Fibroblast of skin of left biceps (primary cell): ENCODE measurements around the gene GHRH.
A peak's percentile ranks its signal among the peaks of the same experiment; 100 is the strongest.

Source experiments
- DNase-seq, 2 experiments: peaks; one replicate each; pipeline ENCODE4 v3.0.0-alpha.2; 2013; ENCODE audit warnings: low read depth in 2 of 2

Gene GHRH, protein sequence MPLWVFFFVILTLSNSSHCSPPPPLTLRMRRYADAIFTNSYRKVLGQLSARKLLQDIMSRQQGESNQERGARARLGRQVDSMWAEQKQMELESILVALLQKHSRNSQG

DNA sequence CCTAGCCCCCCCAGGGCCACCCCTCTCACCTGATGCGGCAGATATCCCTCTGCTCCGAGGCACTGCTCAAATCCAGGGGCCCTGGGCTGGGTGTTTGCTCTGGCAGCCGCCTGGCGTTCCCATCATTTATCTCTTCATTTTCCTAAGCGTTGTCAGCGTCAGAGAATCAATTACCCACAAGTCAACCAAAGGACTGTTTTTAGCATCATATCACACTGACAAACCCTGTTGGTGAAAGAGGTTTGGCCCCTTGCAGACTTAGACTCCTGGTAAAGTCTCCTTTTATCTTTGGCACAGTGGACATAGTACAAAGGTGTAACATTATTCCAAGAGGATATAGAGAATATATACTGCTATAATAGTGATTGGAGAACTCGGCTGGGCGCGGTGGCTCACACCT lies at the start of gene GHRH:
Gene GHRH, minus strand, starts transcription at position 101 of the 400 bp plus-strand sequence. CDS start 4,925 bp downstream, outside the sequence.
- no peak for DNase-seq

DNA sequence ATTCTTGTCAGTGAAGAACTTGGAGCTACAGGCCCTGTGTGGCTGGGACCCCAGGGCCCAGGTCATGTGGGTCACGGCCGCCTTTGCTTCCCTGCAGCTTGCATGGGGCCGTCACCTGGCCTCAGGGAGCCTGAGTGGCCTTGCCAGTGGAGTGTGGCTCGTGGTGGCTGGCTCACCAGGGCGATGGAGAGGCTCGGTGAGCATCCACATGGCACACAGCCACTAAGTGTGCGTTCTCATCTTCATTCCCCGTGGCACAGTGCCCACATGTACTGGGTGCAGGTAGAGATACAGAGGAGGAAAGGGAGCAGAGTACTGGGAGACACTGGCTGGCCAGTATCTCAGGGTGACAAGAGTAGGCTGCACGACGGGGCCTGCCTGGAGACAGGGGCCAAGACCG lies 49.3 kb upstream of the GHRH start:
- DNase-seq, result no peak

DNA sequence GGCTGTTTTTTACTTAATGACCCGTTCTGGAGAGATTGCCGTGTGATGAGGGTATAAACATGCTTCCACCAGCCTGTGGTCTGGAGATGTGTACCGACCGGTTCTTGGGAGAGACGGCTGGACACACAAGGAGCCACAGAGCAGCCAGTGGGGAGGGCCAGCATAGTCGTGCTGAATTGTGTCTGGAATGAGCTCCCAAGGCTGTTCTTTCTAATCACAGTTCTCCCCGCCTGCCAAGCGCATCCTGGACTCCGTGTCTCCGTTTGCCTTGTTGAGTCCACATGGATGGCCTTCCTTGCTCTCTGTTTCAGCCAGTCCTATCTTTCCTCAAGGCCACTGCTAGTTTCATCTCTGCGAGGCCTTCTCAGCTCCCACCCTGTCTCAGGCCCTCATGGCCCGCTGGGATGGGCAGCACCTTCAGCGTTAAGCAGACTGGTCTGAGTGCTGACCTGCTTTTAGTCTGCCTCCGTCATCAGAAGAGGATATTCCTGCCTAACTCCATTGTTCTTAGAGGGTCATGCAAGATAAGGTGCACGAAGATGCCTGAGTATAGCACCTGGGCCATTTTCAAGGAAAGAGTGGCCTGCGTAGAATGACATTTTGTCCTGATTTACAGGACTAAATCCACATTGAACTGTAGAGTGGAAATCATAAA lies 48.4 kb upstream of the GHRH start:
- DNase-seq, result no peak

DNA sequence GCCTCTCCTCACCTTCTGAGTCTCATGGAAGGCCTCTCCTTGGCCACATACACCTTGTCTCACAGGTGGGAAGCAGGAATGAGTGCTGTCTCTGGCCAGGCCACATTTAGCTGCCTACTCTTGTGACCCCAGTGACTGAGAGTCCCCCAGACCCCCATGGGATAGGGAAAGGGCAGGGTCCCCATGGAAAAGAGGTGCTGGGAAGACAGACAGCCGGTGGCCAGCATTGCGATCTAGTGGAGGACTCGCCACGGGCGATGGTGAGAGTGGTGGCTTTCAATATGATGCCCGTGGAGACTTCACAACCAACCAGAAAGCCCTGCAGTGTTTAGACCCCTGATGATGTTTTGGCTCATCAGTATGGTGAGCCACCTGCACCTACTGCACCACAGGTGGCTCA lies 47.7 kb upstream of the GHRH start:
- no peak for DNase-seq

DNA sequence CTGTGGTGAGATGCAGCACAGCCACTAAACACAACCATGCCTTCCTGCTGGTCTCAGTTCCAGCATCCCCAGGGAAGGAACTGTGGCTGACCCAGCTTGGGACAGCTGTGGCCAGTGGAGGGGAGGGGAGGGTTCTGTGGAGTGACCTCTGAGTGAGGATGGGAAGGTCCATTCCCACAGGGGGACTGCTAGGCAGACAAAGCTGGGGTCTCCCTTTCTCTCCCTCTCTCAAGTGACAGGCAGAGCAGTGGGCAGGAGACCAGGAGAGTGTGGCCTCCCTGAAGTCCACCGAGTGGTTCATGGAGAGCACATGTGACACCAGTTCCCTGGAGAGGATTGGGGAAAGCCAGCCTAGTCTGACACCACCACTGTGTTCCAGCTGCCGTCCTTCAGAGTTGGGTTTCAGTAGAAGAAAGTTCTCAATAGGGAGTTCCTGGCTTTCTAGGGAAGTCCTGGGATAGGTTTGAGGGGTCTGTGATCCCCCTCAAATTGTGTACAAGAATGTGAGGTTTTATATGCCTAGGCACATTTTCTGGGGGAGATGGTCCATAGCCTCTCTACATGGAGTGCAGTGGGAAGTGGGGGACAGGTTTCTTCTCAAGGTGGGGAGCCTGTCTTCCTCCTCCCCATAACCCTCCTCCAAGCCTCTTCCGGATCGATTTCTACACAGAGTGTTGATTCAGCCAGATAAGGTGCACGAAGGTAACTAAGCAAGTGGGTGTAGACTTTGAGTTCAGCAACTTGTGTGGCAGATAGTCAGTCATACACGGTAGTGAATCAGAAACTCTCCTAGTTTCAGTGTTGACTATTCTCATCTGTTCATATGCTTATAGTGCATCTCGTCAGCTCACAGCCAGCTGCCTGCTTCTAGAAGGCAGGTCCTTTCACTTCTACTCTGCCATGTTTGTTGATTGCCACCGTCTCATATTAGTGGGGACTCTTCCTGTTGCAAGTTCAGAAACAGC lies 46.8 kb upstream of the GHRH start:
- no peak for DNase-seq

DNA sequence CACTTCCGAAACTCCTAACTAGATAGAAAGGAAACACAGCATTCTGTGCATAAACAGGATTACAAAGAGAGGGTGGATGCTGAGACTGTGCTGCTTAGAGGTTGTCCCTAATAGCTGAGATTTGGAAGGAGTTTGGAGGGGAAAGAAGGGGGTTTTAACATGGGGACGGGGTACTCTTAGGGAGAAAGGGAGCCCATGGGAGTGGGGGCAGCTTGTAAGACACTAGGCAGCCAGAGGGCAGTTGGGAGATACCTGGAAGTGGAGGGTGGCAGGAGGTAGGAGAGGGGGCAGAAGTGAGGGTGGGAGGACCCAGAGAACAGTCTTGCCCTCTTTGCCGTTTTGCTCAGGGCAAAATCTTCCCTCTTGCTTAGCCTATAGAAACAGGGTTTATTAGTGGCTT lies 44.2 kb upstream of the GHRH start:
- DNase-seq, result no peak

DNA sequence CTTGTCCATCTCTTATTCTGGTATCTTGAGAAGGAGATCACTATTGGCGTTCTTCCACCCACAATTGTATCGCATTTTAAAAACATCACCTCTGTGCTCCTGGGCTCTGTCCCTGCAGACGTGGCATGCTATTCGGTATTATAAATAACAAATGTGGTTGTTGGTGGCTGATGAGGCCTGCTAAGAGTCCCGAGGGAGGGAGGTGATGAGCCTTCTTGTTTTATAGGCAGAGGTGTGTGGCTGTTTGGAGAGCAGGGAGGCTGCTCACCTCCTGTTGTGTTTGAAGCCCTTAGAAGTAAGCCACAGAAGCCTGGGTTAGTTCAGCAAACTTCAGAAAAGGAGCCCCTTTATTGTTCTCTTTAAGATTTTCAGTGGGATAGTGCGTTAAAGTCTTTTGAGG lies 43.5 kb upstream of the GHRH start:
- DNase-seq, result no peak

GRCh38 chr20:37303637-37304036 lies 42.0 kb upstream of the GHRH start:
- no peak for DNase-seq

GRCh38 chr20:37302981-37303380 lies 41.4 kb upstream of the GHRH start:
- no peak for DNase-seq

DNA sequence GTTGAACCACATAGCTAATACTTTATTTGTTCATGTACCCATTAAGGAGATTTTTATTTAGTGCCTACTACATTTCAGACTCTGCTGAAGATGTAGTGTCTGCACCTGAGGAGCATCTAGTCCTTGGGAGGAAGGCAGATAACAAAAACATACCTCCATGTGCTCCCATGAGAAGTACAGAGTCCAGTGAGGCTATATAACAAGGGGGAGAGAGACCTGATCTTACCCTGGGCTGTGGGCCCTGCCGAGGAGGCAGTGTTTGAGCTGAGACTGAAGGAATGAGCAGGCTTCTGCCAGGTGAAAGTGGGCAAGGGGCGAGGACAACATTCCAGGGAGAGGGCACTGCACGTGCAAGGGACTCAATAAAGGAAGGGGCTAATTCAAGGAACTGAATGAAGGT lies 39.9 kb upstream of the GHRH start:
- DNase-seq, result no peak

DNA sequence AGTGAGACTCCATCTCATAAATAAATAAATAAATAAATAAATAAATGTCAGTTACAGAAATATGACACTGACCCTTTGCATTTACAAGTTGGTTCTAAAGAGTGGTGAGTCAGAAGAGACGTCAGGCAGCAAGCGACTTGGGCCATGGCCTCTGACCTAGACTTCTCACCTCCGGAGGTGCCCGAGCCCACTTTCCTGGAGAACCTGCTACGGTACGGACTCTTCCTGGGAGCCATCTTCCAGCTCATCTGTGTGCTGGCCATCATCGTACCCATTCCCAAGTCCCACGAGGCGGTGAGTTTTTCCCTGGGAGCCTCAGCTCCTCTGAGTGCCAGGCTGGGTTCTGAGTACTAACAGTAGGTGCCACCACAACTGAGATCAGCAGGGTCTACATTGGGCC lies 39.5 kb upstream of the GHRH start:
- DNase-seq, result no peak

DNA sequence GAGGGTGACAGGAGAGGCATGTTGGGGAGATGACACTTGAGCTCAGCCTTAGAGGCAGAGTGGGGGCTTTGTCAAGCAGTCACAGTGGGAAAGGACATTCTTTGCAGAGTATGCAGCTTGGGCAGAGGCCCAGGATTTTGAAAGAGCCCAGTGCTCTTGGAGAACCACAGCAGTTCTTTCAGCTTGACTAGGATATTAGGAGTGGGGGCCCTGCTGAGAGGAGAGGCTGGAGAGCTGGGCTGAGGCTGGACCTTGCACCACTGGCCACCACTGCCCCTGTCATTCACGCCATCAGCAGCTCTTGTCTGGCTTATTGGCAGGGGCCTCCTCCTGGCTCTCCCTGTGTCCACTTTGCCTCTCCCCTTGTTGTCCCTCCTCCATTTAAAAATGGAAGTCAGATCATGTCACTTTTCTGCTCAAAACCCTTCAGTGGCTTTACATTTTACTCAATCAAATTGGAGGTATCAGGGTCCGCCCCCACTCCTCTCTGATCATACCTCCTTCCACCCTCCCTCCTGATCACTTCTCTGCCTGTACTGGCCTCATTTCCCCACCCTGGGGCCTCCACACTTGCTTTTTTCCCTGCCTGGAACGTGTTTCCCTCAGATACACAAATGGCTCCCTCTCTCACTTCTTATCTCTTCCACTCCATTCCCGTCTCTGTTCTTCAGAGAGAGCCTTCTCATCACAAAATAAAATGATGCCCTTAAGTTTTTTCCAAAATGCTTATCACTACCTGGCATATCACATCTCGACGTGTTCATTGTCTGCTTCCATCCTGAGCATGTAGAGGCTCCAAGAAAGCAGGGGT lies 38.3 kb upstream of the GHRH start:
- DNase-seq, result no peak

- peak; percentile 46 to 47 for DNase-seq
Observed at GRCh38 chr20:37298190-37298939, 36.8 kb upstream of the GHRH start.

DNA sequence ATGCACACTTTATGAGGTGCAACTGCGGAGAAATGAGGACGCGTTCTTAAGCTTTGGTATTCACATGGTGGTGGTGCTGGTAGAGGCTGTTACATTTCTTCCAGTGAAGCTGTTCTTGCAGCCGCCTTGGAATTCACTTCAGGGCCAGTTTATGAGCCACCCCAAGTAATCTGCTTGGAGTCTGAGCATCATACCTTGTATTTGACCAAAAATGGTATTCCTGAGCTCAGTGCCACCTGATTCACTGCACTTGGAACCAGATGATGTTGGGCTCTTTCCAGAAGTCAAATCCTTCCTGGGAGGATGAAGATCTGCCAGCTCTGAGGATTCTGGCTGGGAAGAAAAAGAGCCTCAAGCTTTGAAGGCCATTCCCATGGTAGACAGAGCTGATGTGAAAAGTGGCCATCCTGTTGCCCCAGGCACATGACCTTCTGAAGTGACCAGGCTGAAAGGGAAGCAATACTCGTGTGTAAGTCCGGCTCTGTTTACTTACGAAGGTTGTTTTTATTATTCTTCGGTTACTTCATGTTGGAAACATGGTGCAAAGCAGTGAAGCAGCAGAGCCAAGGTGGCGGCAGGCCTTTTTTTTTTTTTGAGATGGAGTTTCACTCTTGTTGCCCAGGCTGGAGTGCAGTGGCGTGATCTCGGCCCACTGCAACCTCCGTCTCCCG lies 35.6 kb upstream of the GHRH start:
- peak; percentile 65 to 67 for DNase-seq

DNA sequence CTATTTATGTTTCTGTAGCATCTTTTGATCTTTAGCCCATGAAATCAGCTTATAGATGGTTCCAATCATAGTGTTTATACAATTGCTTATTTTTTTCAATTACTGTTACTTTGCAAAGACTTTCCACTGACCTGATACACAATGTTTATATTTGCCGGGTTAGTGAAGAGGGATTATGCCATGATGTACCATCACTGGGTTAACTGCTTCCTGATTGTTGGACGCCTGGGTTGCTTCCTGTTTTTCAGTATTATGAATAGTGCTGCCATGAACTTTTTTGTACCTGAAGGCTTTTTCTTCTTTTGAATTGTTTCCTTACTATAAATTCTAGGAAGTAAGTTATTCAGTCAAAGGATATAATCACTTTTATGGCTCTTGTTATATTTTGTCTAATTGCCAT lies 34.8 kb upstream of the GHRH start:
- DNase-seq, result no peak

DNA sequence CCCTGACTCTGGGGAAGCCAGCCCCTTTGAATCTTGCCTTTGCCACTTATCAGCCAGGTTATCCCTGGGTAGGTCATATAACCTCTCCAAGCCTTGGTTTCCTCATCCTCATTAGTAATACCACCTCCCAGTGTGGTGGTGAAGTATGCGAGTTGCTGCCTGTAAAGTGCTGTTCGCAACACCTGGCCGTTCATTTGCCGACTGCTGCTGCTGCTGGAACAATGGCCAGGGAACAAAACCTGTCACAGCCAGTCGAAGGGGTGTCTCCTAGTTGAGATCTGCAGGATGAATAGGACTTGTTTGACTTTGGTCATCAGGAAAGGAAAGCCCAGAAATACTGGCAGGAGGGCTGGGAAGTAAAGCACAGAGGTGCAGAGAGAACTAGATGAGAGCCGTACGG lies 34.0 kb upstream of the GHRH start:
- DNase-seq, result no peak

- DNase-seq, result peak; percentile 89 to 91
Observed at GRCh38 chr20:37295001-37295400, 33.4 kb upstream of the GHRH start.

DNA sequence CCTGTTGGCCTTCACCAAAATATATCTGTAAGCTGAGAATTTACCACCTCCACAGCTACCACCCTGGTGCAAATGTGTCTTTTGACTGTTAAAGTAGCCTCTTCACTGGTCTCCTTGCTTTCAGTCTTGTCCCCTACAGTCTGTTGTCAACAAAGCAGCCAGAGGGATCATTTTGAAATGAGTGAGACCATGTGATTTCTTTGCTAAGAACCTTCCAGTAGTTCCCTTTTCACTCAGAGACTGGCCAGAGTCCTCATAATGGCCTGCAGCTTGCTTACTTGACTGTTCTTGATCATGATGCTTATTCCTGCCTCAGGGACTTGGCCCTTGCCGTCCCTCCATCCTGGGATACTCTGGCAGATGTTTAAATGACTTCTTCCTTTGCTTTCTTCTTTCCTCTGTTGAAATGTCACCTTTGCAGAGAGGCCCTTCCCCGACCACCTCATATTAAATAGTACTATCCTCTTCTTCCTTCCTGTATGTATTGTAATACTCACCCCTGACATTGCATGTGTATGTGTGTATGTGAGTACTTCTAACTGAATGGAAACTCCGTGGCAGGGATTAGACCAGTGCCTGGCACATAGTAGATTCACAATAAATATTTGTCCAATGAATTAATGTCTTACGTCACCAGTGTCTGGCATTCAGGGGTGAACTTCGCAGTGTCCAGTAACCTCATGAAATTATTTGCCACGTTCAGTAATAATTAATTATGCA lies 32.8 kb upstream of the GHRH start:
- DNase-seq, result no peak

DNA sequence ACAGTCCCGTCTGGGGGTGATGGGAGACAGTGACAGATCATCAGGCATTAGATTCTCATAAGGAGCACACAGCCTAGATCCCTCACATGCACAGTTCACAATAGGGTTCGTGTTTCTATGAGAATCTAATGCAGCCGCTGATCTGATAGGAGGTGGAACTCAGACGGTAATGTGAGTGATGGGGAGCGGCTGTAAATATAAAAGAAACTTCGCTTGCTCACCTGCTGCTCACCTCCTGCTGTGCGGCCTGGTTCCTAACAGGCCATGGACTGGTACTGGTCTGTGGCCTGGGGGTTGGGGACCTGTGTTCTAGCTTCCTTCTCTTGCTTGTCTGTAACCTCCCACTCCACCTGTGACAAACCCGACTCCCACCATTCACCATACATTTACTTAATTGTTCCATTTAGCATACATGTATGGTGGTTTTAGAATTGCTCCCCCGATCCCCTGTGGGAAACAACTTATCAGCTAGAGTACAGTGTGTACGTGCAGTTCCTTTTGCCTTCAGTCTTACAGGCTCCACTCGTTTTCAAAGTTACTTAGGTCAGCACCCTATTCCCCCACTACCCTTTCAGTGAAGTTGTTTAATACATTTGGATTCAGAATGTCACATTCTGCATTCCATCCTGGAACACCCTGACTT lies 31.8 kb upstream of the GHRH start:
- DNase-seq, result no peak

GRCh38 chr20:37291724-37292126 lies 30.1 kb upstream of the GHRH start:
- DNase-seq, result no peak
